OCI-M2 (cell line): ENCODE results near the gene CYP39A1.
"Not testable (repeated sequence)": the region's sequence is repeated elsewhere in the genome, so short reads cannot be mapped to it uniquely, and the experiment has no call there.

ENCODE experiments used
- DNase-seq: peaks from one replicate; lab custom pipeline; 2025; ENCODE audit not compliant: unreplicated experiment; lab: John Stamatoyannopoulos, UW

CYP39A1 gene

GRCh38 chr6:46651006-46651405 lies 1.6 kb downstream of the CYP39A1 start:
- no peak for DNase-seq

DNA sequence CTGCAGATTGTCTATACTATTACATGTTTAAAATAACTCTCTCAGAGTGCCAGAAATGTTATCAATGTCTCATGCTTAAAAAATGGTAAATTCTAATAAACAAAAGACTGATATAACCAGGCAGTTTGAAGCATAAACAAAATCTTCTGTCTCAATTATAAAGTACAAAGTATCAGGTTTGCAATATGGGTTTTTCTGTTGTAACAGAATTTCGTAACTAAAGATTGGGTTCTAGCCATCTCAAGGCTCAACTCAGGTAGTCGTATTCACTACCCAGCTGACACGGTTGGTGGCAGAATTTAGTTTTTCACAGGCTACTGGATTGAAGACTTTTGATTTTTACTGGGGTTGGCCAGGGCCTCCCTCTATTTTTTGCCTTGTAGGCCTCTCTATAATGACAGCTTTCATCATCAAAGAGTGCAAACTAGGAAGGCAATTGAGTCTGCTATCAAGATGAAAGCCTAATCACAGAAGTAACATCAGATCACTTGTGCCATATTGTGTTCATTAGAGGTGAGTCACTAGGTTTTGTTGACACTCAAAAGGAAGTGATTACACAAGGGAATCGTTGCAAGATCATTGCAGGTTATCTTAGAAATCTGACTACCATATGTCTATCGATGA lies 3.6 kb downstream of the CYP39A1 start:
- no peak for DNase-seq

DNA sequence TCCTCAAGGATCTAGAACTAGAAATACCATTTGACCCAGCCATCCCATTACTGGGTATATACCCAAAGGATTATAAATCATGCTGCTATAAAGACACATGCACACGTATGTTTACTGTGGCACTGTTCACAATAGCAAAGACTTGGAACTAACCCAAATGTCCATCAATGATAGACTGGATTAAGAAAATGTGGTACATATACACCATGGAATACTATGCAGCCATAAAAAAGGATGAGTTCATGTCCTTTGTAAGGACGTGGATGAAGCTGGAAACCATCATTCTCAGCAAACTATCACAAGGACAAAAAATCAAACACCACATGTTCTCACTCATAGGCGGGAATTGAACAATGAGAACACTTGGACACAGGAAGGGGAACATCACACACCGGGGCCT lies 4.5 kb downstream of the CYP39A1 start:
- not testable (repeated sequence) for DNase-seq

DNA sequence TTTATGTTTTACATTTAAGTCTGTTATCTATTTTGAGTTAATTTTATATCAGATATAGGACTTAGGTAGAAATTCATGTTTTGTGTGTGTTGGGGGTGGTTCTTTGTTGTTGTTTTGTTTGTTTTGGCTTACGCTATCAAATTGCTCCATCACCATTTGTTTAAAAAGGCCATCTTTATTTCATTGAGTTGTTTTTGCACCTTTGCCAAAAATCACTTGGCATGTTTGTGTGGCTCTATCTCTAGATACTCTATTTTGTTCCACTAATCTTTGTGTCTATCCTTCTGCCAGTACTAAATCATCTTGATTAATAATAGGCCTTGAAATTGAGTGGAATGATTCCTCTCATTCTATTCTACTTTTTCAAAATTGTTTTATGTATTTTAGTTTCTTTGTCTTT lies 7.4 kb downstream of the CYP39A1 start:
- no peak for DNase-seq

- no peak for DNase-seq
Observed at GRCh38 chr6:46642928-46643751, 9.5 kb downstream of the CYP39A1 start.

DNA sequence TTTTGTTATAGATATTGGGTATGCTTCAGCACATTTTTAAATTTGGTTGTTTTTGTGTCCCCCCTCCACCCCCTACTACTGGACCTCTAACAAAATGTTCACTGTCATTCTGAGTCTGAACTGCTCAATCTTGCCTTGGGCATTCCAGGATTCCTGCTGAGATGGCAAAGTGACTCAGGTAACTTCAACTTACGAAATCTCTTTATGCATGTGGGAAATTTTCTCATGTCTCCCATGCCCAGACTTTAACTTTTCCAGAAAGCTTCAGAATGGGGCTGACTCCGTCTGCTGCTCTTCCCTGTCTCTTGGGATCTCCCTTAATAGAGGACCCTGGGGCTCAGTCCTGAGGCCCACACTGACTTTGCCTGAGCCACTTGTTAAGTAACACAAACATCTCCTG lies 14.0 kb downstream of the CYP39A1 start:
- no peak for DNase-seq

GRCh38 chr6:46637933-46638332 lies 14.7 kb downstream of the CYP39A1 start:
- DNase-seq = no peak

DNA sequence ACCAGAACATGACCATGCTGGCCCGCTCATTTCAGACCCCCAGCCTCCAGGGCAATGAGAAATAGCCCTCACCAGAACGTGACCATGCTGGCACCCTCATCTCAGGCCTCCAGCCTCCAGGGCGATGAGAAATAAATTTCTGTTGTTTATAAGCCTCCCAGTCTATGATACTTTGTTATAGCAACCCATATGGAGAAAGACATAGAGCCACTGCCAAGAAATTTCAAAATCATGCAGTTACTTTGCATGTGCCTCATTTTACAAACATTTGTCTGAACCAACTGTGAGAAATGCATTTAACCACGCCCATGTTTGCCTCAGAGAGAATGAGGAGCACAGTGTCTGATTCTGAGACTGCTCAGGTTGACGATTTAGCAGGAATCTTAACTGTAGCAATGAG lies 15.5 kb downstream of the CYP39A1 start:
- DNase-seq = no peak

- DNase-seq = no peak
Observed at GRCh38 chr6:46635462-46635861, 17.2 kb downstream of the CYP39A1 start.

DNA sequence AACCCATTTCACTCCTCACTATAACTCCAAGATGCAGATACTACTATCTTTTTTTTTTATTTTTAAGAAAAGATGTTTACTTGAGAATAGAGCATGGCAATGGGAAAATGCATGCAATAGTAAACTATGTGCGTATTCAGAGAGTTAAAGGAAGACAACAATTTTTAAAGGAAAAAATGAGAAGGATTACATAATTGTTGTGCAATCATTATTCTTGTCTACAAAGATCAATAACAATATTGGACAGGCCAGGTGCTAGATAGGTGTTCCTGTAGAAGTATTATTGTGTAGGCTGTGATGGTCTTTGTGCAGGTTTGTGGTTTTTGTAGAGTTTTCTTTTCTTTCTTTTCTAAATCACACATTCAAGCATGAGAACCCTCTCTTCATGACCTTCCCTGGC lies 20.6 kb downstream of the CYP39A1 start:
- no peak for DNase-seq

- no peak for DNase-seq
Observed at GRCh38 chr6:46629691-46630090, 22.9 kb downstream of the CYP39A1 start.

DNA sequence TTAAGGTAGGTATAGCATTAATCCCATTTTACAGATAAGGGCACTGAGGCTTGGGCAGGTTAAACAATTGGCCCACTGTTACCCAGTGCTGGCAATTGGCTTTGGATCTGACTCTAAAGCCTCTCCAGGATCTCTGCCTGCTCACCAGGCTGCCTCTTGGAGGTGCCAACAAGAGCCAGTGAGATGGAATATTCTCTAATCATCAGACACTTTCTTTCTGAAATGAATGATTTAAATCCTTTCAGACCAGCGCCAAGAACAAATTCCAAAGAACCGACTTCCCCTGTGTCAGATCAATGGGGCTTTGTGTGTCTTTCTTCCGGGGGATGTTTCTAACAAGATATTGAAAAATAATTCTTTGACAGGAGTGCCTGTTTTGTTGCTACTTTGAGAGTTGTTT lies 23.6 kb downstream of the CYP39A1 start:
- no peak for DNase-seq

DNA sequence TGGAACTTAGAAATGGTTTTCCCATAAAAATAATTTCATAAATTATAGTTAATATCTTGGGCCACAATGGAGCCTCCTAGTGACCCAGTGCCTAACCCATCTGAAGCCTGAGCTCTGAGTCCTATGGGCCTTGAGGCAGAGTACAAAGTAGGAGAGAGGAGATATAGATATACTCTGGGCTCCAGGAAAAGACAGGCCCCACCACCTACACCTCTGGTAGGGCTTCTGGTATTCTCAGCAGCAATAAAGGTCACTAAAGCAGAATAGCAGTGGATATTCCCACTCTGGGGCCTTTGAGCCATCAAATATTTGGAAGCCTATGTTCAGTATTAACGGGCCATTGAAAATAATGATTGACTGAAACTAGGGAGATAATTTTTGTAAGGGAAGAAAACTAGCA lies 24.1 kb downstream of the CYP39A1 start:
- no peak for DNase-seq

- no peak for DNase-seq
Observed at GRCh38 chr6:46626976-46627375, 25.6 kb downstream of the CYP39A1 start.

DNA sequence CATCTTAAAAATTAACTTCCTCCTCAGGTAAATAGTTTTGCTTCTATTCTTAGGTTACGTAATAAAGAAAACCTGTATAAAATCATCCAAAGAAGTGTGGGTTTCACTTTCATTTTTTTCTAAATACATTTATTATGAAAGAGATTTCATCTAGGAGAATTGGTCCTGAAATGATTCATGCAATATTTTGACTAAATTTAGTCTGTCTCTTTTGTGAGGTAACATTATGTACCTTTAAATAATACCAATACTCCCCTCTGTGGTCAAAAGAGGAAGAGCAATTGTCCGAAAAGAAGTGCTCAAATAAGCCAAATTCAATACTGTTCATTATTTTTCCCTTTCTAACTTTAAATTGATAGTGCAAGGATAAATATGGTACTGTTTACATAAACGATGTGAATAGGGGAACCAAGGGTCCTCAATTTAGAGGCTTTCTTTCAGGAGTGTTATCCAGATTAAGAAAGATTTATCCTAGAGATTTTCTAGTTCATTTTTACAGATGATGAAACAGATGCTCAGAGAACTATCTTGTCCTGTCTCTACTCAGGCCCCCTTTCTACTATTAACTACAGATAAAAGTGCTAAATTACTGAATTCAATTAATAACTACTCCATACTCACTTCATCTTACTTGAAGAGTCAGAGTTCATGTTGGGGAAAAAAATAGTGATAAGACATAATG lies 26.2 kb downstream of the CYP39A1 start:
- DNase-seq = no peak

DNA sequence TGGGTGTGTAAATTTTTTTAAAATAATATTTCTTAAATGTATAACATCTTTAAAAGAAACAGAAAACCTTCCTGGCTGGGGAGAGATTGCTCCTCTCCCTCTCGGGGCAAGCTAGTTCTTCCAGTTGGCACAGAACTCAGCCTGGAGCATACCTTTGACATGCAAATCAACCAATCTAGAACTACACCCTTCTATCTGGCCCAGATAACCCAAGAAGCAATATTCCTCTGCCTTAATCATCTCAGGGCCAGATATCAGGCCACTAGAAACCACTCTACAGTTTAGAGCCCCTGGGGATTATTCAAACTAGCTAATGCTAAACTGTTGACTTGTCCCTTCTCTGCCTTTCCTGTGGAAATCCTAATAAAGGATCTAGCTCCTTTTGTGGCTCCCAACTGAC lies 33.9 kb downstream of the CYP39A1 start:
- no peak for DNase-seq

DNA sequence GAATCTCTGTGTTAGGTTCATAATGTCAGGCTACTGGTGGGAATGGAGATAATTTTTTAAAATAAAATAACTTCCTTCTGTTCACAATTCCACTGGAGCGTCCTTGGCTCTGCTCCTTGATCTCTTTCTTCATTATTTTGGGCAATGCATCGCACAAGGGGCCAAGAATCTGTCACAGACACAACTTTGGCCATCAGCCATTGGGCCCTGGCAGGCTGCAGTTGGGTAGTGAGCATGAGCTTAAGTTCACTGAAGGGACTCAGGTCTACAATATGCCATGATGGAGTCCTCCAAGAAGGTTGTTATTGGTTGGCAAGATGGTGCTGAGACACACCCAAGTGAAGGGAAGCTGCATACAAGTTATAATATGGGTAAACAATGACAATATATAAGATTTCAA lies 40.0 kb downstream of the CYP39A1 start:
- no peak for DNase-seq

DNA sequence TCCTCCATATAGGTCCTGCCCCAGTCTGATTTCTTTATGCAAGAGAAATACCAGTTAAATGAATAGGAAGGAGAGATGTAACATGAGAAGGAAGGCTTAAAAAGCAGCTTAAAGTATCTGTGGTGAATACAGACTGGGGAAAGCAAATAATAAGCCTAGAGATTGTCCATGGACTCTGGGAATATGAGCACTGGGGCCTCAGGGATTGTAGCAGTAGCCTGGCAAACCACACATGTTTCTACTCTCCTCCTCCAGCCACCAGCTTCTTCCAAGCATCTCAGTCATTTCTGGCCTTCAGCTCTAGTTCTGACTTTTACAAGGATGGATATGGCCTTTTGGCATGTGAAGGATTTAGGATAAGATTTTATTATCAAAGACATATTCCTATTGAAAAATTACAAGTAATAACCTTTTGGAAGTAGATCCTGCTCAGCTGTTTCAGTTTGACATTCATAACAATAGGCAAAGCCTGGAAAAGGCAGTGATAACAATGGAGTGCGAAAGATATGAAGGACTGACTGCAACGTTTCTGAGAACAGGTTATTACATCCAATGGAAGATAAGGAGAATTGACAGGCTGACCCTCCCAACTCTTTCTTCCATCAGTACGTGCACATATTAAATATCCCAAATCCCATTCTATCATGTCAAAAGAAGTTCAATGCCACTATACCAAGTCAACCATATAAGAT lies 41.6 kb downstream of the CYP39A1 start:
- DNase-seq = no peak

DNA sequence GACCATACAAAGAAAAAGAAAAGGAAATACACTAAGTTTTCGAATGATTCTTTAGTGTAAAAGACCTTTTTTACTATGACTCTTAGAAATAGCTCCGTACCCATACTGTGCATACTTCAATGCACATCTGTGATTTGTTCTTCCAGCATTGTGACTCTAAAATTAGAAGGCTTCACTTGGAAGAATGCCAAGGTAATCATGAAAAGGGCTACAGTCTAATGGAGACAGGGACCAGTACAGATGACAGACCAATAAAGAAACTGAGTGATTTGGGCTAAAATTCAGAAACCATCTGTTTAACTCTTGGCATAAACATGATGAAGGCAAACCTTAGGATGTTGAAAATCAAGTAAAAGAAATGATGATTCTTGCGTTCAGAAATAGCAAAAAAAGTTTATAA lies 46.3 kb downstream of the CYP39A1 start:
- DNase-seq = no peak

DNA sequence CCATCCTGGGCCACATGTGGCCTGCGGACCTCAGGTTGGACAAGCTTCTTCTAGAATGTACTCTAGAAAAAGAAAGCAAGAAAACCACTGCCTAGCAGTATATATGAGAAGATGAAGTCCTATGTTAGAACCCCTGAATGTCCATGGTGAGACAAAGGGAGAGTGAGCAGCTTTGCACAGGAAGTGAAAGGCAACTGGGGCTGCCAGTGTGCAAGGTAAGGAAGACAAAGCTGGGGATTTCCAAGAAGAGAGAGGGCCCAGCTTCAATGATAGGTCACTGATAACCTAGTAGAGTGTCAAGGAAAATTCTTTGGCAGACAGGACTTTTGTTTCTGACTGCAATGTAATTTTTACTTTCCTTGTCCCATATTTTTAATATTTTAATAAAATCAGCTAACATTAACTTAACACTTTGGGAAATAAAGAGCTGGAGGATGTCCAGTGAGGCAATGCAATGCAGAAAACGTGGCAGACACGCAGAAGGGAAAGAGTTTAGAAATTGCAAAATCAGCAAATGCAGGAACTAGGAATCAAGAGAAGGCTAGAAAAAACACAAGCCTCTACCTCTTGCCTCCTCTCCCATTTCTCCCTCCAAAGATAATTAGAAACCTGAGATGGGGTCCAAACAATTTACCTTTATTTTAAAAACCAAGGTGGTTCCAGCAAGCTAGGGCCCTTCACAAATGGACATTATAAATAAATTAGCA lies 47.4 kb downstream of the CYP39A1 start:
- no peak for DNase-seq

GRCh38 chr6:46598215-46598614 lies 54.4 kb downstream of the CYP39A1 start:
- DNase-seq = no peak
